Colonic mucosa (tissue), 4 donors: ENCODE measurements around the gene SBK2. TPM values are rescaled to one million over a fixed set of nuclear protein-coding genes. Genes with fewer than 3 reads are reported as not detected.

Source experiments
- DNase-seq: peaks from one replicate; pipeline ENCODE4 v3.0.0-alpha.2; 2020
- H3K27ac ChIP-seq: fragments of 200-600 bp; one replicate; pipeline ENCODE4 v1.8.0; 2021
- H3K27me3 ChIP-seq: fragments of 200-600 bp; one replicate; pipeline ENCODE4 v1.8.0; 2021
- H3K36me3 ChIP-seq: fragments of 200-600 bp; one replicate; pipeline ENCODE4 v1.8.0; 2021
- H3K4me1 ChIP-seq: fragments of 200-600 bp; one replicate; pipeline ENCODE4 v1.8.0; 2021; ENCODE audit warnings: mild to moderate bottlenecking
- H3K4me3 ChIP-seq: fragments of 200-600 bp; one replicate; pipeline ENCODE4 v1.8.0; 2021
- H3K9ac ChIP-seq, 2 donors: one replicate each; pipeline ENCODE4 v1.7.0; 2013; ENCODE audit warnings: control low read depth in 2 of 2, low read depth in 2 of 2, low read length in 2 of 2
- H3K9me3 ChIP-seq: fragments of 200-600 bp; one replicate; pipeline ENCODE4 v1.8.0; 2021
- intact Hi-C: fragments of 100-400 bp; cut with DNase I; formaldehyde crosslinking; loops from one replicate; pipeline ENCODE4 v1.14.1; 2022
- total RNA-seq, 2 donors: library from RNA; stranded (reverse); fragmentation: NEBNext Ultra II Directional in 1 of 2; extraction: Animal tissue kit (Norgen Biotek cat#: 25700) in 1 of 2; gene quantifications; one replicate each; pipeline ENCODE4 v1.2.1, GENCODE V29; 2021
- TF ChIP-seq, protein P1 (sequence below): fragments of 200-600 bp; IDR thresholded peaks from one replicate; pipeline ENCODE4 v1.8.0; 2022; ENCODE audit warnings: antibody characterized with exemption, mild to moderate bottlenecking
- donor health status: healthy.
- donor health status: DM: no; HTN: no; CAD: no.
- donor health status: DM: no; HTN: no; CAD: no.

The SBK2 gene
- total RNA-seq, 2 donors from 2014 or later: not detected

DNA sequence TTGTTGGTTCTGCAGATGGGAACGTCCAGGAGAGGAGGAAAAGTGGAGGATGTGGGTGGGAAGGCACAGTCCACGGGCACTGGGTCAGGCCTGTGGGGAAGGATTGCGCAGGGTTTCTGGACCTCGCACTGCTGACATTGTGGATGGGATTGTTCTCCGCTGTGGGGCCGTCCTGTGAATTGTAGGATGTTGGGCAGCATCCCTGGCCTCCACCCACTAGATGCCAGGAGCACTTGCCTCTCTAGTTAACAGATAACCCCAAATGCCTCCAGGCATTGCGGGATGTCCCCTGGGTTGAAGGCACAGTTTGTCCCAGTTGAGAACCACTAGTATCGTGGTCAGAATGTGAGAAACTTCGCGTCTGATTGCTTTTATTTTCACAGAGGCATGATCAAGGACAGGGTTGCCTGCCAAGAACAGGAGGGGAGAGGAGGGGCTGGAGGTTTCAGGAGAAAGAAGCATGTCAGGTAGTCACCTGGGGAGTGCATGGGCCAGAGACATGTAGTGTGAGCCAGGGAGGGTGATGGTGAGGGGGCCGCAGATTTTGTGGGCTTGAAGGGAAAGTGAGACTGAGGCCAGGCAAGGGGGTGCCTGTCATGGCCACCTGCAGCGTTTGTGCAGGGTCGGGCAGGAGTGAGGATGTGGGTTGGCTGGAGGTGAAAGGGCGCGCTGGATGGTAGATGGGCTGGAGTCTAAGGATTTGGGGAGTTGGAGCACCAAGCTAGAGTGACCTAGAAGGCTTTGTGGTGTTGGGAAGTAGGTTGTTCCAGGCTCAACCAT is 57.3 kb downstream of the SBK2 start:
- H3K9me3 ChIP-seq: no peaks in the 10 kb centered on the region
- no peaks in the 10 kb centered on the region for H3K27me3 ChIP-seq
- intact Hi-C loops: no loop called here
- TF ChIP-seq, protein P1, sequence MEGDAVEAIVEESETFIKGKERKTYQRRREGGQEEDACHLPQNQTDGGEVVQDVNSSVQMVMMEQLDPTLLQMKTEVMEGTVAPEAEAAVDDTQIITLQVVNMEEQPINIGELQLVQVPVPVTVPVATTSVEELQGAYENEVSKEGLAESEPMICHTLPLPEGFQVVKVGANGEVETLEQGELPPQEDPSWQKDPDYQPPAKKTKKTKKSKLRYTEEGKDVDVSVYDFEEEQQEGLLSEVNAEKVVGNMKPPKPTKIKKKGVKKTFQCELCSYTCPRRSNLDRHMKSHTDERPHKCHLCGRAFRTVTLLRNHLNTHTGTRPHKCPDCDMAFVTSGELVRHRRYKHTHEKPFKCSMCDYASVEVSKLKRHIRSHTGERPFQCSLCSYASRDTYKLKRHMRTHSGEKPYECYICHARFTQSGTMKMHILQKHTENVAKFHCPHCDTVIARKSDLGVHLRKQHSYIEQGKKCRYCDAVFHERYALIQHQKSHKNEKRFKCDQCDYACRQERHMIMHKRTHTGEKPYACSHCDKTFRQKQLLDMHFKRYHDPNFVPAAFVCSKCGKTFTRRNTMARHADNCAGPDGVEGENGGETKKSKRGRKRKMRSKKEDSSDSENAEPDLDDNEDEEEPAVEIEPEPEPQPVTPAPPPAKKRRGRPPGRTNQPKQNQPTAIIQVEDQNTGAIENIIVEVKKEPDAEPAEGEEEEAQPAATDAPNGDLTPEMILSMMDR: no peak
- H3K27ac ChIP-seq: no peak overlapping the region
- H3K4me3 ChIP-seq: no peak overlapping the region
- no peaks in the 10 kb centered on the region for H3K36me3 ChIP-seq
- H3K4me1 ChIP-seq: peaks cover 5% of the 10 kb centered on the region
- DNase-seq: no peak
- no peak overlapping the region for H3K9ac ChIP-seq

GRCh38 chr19:55479045-55479444 is 57.9 kb downstream of the SBK2 start:
- intact Hi-C loops: no loop called here
- H3K4me3 ChIP-seq: no peak overlapping the region
- no peaks in the 10 kb centered on the region for H3K9me3 ChIP-seq
- no peak for DNase-seq
- H3K36me3 ChIP-seq: no peaks in the 10 kb centered on the region
- H3K27ac ChIP-seq: no peak overlapping the region
- H3K9ac ChIP-seq: no peak overlapping the region
- no peaks in the 10 kb centered on the region for H3K27me3 ChIP-seq
- H3K4me1 ChIP-seq: no peaks in the 10 kb centered on the region
- TF ChIP-seq, protein P1: no peak

Other genes starting within 250 kb of the SBK2 start
- 10 to 100 TPM in 1 of 2 donors, 1 to 10 TPM in 1; 9.7 to 47.2 TPM for gene TMEM150B, start 211.8 kb downstream of the SBK2 start, total RNA-seq
- 10 to 100 TPM; 14.9 to 24.9 TPM for gene KMT5C, start 197.3 kb downstream of the SBK2 start, total RNA-seq
- 10 to 100 TPM; 12.9 to 15.2 TPM for gene COX6B2, start 182.4 kb downstream of the SBK2 start, total RNA-seq
- gene GARIN5B, start 173.9 kb downstream of the SBK2 start, total RNA-seq: not detected
- gene IL11, start 166.7 kb downstream of the SBK2 start, total RNA-seq: under 1 TPM in 1 of 2 donors, not detected in 1; 0.64 TPM
- gene TMEM190, start 160.3 kb downstream of the SBK2 start, total RNA-seq: not detected
- gene TMEM238, start 152.8 kb downstream of the SBK2 start, total RNA-seq: 10 to 100 TPM; 78.1 to 85.9 TPM
- gene RPL28, start 151.2 kb downstream of the SBK2 start, total RNA-seq: 1,000 to 10,000 TPM; 1,447 to 1,819 TPM
- gene UBE2S, start 129.3 kb downstream of the SBK2 start, total RNA-seq: 100 to 1,000 TPM in 1 of 2 donors, 10 to 100 TPM in 1; 43.8 to 147 TPM
- not detected for gene SHISA7, start 93.8 kb downstream of the SBK2 start, total RNA-seq
- gene ISOC2, start 75.5 kb downstream of the SBK2 start, total RNA-seq: 100 to 1,000 TPM in 1 of 2 donors, 10 to 100 TPM in 1; 89.8 to 132 TPM
- not detected for gene C19orf85, start 72.4 kb downstream of the SBK2 start, total RNA-seq
- gene ZNF628, start 60.5 kb downstream of the SBK2 start, total RNA-seq: 1 to 10 TPM; 8.6 to 8.9 TPM
- 1 to 10 TPM; 4.9 to 7.7 TPM for gene NAT14, start 51.9 kb downstream of the SBK2 start, total RNA-seq
- 1 to 10 TPM; 2.2 to 7.4 TPM for gene SSC5D, start 48.7 kb downstream of the SBK2 start, total RNA-seq
- not detected for gene SBK3, start 8.4 kb upstream of the SBK2 start, total RNA-seq
- gene ZNF579, start 43.7 kb upstream of the SBK2 start, total RNA-seq: 1 to 10 TPM; 8.0 to 8.7 TPM
- 10 to 100 TPM; 12.2 to 14.5 TPM for gene FIZ1, start 62.4 kb upstream of the SBK2 start, total RNA-seq
- 10 to 100 TPM; 30.4 to 33.9 TPM for gene ZNF524, start 63.2 kb upstream of the SBK2 start, total RNA-seq
- 10 to 100 TPM; 12.9 to 13.1 TPM for gene ZNF865, start 68.5 kb upstream of the SBK2 start, total RNA-seq
- 10 to 100 TPM in 1 of 2 donors, 1 to 10 TPM in 1; 9.9 to 10.2 TPM for gene ZNF784, start 87.4 kb upstream of the SBK2 start, total RNA-seq
- gene ZNF580, start 103.9 kb upstream of the SBK2 start, total RNA-seq: 10 to 100 TPM; 18.0 to 28.6 TPM
- 10 to 100 TPM; 16.0 to 20.3 TPM for gene ZNF581, start 106.5 kb upstream of the SBK2 start, total RNA-seq
- gene CCDC106, start 111.1 kb upstream of the SBK2 start, total RNA-seq: 1 to 10 TPM; 2.6 to 4.8 TPM
- gene U2AF2, start 117.9 kb upstream of the SBK2 start, total RNA-seq: 100 to 1,000 TPM; 146 to 289 TPM
- 100 to 1,000 TPM; 257 to 259 TPM for gene EPN1, start 138.1 kb upstream of the SBK2 start, total RNA-seq
- not detected for gene NLRP9, start 201.3 kb upstream of the SBK2 start, total RNA-seq
- gene RFPL4A, start 222.0 kb upstream of the SBK2 start, total RNA-seq: not detected
- not detected for gene RFPL4AL1, start 232.0 kb upstream of the SBK2 start, total RNA-seq